Measurements from ENCODE around the gene KAT6B.
A peak's percentile ranks its signal among the peaks of the same experiment; 100 is the strongest.

Gene KAT6B

DNA sequence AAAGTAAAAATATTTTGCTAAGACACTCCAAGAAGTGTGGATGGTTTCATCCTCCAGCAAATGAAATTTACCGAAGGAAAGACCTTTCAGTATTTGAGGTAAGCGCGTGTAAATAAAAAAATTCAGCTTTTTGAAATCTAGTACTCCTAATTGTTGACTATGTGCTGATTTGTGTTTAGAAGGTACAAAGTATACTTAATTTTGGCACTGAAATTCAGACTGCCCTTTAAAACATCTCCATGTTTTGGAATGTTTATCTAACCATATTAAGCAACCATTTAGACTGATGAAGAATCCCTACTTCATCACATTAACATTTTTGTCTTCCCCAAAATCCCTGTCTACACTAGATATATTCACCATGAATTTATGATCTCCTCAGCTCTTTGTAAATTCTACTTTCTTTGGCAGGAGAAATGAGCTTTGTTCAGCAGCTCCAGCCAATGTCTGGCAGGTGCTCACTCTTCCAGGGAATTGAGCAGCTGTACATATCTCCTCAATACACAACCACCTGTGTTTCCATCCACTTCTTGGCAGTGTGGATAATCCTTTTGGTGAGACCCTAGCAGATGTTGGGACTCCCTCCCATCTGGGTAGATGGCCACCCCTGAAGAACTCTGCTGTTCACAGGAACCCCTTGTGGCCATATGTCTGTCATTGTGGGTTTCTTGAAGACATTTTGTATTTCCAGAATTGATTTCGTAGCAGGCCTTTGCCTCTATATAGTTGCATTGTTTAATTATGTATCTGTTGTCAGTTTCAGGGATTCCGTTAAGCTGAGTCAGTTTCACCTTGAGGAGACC, 155.6 kb downstream of the KAT6B start:
- no peak for DNase-seq (ENCODE audit: low read depth in 2 of 2)
- H3K4me3 ChIP-seq (replicated peaks in 1 of 2; ENCODE audit: low read depth in 2 of 2, low read length in 2 of 2), result no peak overlapping the region
- TF ChIP-seq, protein P1, sequence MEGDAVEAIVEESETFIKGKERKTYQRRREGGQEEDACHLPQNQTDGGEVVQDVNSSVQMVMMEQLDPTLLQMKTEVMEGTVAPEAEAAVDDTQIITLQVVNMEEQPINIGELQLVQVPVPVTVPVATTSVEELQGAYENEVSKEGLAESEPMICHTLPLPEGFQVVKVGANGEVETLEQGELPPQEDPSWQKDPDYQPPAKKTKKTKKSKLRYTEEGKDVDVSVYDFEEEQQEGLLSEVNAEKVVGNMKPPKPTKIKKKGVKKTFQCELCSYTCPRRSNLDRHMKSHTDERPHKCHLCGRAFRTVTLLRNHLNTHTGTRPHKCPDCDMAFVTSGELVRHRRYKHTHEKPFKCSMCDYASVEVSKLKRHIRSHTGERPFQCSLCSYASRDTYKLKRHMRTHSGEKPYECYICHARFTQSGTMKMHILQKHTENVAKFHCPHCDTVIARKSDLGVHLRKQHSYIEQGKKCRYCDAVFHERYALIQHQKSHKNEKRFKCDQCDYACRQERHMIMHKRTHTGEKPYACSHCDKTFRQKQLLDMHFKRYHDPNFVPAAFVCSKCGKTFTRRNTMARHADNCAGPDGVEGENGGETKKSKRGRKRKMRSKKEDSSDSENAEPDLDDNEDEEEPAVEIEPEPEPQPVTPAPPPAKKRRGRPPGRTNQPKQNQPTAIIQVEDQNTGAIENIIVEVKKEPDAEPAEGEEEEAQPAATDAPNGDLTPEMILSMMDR (IDR thresholded peaks at IDR 0.05; ENCODE audit: low read depth, low read length), result no peak

DNA sequence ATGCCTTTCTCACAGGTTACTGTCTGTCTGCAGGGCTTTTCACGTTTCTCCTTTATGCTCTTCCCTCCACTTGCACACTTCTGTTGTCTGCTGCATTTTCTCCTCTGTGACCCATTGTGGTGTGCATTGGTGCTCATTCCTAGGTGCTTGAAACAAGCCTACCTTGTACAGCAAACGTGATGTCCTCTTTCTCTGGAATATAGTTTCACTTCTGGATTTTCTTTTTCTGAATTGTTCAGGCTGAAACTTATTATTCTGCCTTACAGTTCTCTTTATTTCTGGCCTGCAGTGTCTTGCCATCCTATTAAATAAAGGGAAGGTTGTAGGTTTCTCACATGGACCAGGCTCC, 156.2 kb downstream of the KAT6B start:
- no peak for DNase-seq (ENCODE audit: low read depth in 2 of 2)
- H3K4me3 ChIP-seq (replicated peaks in 1 of 2; ENCODE audit: low read depth in 2 of 2, low read length in 2 of 2), result no peak overlapping the region
- TF ChIP-seq, protein P1 (IDR thresholded peaks at IDR 0.05; ENCODE audit: low read depth, low read length), result no peak

DNA sequence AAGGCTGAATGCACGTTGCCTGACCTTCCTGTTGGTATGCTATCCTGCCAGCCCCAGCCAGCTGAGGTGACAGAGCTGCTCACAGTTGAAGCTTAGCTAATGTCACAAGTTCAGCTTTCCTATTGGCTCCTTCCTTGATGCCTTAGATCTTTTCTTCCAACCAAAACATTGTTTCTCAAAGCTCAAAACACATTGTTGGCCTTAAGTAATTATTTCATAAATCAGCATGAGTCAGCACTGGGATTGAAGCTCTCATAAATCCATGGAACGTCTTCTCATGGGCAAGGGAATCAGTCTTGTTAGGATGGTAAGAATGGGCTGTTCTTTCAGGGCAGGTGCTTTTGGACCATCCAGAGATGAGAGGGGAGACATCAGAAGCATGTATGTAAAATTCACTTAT, 157.0 kb downstream of the KAT6B start:
- H3K4me3 ChIP-seq (replicated peaks in 1 of 2; ENCODE audit: low read depth in 2 of 2, low read length in 2 of 2), result no peak overlapping the region
- no peak for DNase-seq (ENCODE audit: low read depth in 2 of 2)
- TF ChIP-seq, protein P1 (IDR thresholded peaks at IDR 0.05; ENCODE audit: low read depth, low read length), result no peak

DNA sequence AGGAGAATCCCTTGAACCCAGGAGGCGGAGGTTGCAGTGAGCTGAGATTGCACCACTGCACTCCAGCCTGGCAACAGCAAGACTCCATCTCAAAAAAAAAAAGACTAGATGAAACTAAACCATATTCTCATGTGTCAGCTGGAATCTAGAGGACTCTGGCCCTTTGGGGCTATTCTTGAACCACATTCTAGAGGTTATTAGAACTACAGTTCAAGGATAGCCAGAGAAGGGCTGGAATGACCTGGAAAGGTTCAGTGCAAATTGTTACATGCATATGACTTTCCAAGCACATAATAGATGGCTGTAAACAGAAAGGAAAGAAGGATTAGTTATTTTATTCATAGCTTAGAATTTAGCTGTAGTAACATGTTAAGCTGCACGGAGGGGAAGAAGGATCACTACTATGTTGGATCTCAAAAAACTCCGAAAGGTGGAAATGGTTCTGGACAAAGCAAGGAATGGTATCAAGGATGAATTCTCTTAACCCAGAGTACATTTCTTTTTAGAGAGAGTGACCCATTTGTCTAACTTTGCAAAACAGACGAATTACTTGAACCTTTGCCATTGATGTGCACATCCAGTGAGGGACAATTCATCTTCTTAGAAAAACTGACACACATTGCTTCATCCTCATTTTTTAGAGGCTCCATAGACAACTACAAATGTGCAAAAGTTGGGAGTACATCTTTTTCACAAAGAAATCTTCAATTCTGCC, 161.1 kb downstream of the KAT6B start:
- peak in 1 of 2 donors; percentile 47 for DNase-seq (ENCODE audit: low read depth in 2 of 2)

DNA sequence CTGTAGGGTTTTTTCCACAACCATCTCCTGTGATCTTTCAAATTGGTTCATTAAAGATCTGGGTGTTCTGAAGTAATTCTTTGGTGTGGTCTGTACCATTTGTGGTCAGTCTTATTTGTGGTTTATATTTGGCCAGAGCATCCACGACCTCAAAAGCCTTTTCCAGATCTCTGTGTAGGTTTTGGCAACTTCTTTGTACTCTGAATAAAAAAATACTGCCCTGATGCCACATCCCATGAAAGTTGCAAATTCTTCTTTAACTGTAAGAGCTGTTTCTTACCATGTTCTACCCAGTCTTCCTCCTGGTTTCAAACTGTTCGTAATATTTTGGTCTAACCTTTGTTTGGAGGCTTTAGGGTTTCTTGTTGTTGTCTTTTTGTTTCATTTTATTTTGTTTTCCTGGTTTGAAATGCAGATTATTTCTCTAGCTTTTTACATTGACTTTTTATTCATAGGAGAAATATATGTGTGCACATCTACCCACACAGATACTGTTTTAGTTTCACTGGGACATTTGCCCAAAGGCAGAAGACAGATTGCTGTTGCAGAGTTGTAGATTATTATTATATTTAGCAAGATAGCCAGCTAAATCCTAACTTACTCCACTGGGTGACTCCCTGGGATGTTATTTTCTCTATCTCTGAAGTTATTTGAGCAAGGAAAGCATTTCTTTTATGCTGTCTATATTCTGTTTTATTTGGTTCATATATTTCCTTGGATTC, 161.8 kb downstream of the KAT6B start:
- H3K4me3 ChIP-seq (replicated peaks in 1 of 2; ENCODE audit: low read depth in 2 of 2, low read length in 2 of 2), result no peak overlapping the region
- DNase-seq (ENCODE audit: low read depth in 2 of 2), result peak; percentile 6 to 38
- TF ChIP-seq, protein P1 (IDR thresholded peaks at IDR 0.05; ENCODE audit: low read depth, low read length), result no peak

More for the DNA sequence above, 161.1 kb downstream of the KAT6B start:
- no peak overlapping the region for H3K4me3 ChIP-seq (replicated peaks in 1 of 2; ENCODE audit: low read depth in 2 of 2, low read length in 2 of 2)
- TF ChIP-seq, protein P1 (IDR thresholded peaks at IDR 0.05; ENCODE audit: low read depth, low read length), result no peak

DNA sequence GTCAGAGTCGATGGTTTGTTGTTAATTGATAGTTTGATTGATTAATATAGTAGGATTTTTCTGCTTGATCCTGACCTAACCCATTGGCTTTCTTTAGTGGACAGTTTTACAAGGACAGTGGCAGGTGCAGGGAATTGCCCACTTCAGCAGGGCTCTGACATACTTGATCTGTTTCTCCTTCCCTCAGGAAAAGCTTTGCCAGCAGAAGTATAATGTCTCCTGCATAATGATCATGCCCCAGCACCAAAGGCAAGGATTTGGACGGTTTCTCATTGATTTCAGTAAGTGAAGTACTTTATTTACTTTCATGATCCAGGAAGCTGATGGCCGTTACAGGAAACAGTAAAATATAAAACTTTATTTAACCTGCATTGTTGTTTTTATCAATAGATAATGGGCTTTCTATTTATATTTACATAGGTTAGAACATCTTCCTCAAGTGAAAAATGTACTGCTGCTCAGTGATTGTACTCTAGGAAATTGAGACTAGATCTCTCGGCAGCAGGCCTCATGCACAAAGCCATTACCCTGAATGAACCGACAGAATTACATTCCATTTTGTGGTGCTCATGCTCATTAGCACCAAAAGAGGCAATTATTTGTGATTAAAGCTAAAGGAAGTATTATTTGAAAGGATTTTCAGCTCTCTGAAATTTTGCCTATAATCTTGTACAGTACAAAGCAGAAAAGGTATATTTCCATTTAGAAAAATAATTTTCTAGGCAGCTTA, 162.6 kb downstream of the KAT6B start:
- DNase-seq (ENCODE audit: low read depth in 2 of 2), result no peak
- TF ChIP-seq, protein P1 (IDR thresholded peaks at IDR 0.05; ENCODE audit: low read depth, low read length), result no peak
- no peak overlapping the region for H3K4me3 ChIP-seq (replicated peaks in 1 of 2; ENCODE audit: low read depth in 2 of 2, low read length in 2 of 2)
